OCI-M2 (cell line): Measurements from ENCODE around the gene MST1R.

Source experiments
- DNase-seq: peaks from one replicate; lab custom pipeline; 2025; ENCODE audit not compliant: unreplicated experiment; lab: John Stamatoyannopoulos, UW

The MST1R gene

DNA sequence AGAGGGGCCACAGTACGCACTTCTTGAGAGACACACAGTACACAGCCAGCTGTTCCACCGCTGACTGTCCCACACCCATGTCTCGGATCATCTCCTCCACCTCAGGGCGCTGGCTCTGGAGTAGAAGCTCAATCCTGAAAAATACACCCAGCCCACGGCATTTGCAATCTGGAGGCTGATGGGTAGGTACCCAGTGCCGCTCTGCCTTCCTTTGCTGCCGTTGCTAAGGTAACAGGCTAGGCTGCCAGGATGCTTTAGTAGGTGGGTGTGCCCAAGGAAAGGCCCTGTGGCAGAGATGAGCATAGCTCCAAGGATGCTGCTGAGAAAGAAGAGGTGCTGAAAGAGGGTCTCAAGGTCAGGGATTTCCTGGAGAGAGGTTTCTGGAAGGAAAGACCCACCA lies 61.9 kb downstream of the MST1R start:
- DNase-seq, result no peak

GRCh38 chr3:49841126-49841696 lies 62.5 kb downstream of the MST1R start:
- no peak for DNase-seq

- DNase-seq, result no peak
Observed at GRCh38 chr3:49840388-49840787, 63.3 kb downstream of the MST1R start.

- no peak for DNase-seq
Observed at GRCh38 chr3:49839193-49839809, 64.4 kb downstream of the MST1R start.
